HEK293T (cell line): ENCODE results near the gene HOXD1.

ENCODE experiments used
- ARNT ChIP-seq: fragments of 450-650 bp; IDR thresholded peaks from 2 replicates; pipeline ENCODE4 v1.6.1; 2017; ENCODE audit warnings: mild to moderate bottlenecking
- BHLHE40 ChIP-seq: fragments of 450-650 bp; IDR thresholded peaks from 2 replicates; pipeline ENCODE4 v1.6.1; 2016; ENCODE audit warnings: mild to moderate bottlenecking, moderate library complexity, borderline replicate concordance
- CTBP1 ChIP-seq: fragments of 450-650 bp; IDR thresholded peaks from 2 replicates; pipeline ENCODE4 v1.6.1; 2016; ENCODE audit warnings: borderline replicate concordance
- ELF4 ChIP-seq: fragments of 450-650 bp; IDR thresholded peaks from 2 replicates; pipeline ENCODE4 v1.6.1; 2017; ENCODE audit warnings: antibody characterized with exemption
- FOXA1 ChIP-seq: fragments of 450-650 bp; IDR thresholded peaks from 2 replicates; pipeline ENCODE4 v1.6.1; 2016; ENCODE audit warnings: mild to moderate bottlenecking
- FOXK2 ChIP-seq: fragments of 450-650 bp; IDR thresholded peaks from 2 replicates; pipeline ENCODE4 v1.6.1; 2016; ENCODE audit warnings: mild to moderate bottlenecking
- FOXM1 ChIP-seq: fragments of 450-650 bp; IDR thresholded peaks from 2 replicates; pipeline ENCODE4 v1.6.1; 2017; ENCODE audit warnings: mild to moderate bottlenecking, borderline replicate concordance
- HDGF ChIP-seq: fragments of 450-650 bp; IDR thresholded peaks from 2 replicates; pipeline ENCODE4 v1.6.1; 2017; ENCODE audit warnings: antibody characterized with exemption, borderline replicate concordance
- L3MBTL2 ChIP-seq: fragments of 450-650 bp; conservative IDR thresholded peaks from 2 replicates; pipeline ENCODE4 v1.6.1; 2016; ENCODE audit warnings: mild to moderate bottlenecking
- LEF1 ChIP-seq: fragments of 450-650 bp; IDR thresholded peaks from 2 replicates; pipeline ENCODE4 v1.6.1; 2017; ENCODE audit warnings: mild to moderate bottlenecking, borderline replicate concordance
- PKNOX1 ChIP-seq: fragments of 450-650 bp; IDR thresholded peaks from 2 replicates; pipeline ENCODE4 v1.6.1; 2016
- SP1 ChIP-seq: fragments of 450-650 bp; IDR thresholded peaks from 2 replicates; pipeline ENCODE4 v1.6.1; 2017
- SUZ12 ChIP-seq: fragments of 450-650 bp; IDR thresholded peaks from 2 replicates; pipeline ENCODE4 v1.6.1; 2016; ENCODE audit warnings: mild to moderate bottlenecking
- TARDBP ChIP-seq: fragments of 450-650 bp; IDR thresholded peaks from 2 replicates; pipeline ENCODE4 v1.6.1; 2016

- TF ChIP-seq SUZ12, result no peak
- no peak for TF ChIP-seq CTBP1
- TF ChIP-seq FOXK2, result no peak
- TF ChIP-seq BHLHE40, result no peak
- TF ChIP-seq FOXA1, result no peak
- TF ChIP-seq SP1, result no peak
- no peak for TF ChIP-seq LEF1
- no peak for TF ChIP-seq ARNT
- TF ChIP-seq HDGF, result no peak
- no peak for TF ChIP-seq L3MBTL2
- TF ChIP-seq FOXM1, result no peak
- TF ChIP-seq ELF4, result no peak
- no peak for TF ChIP-seq PKNOX1
- no peak for TF ChIP-seq TARDBP
Observed at GRCh38 chr2:176212276-176212675, 23.8 kb downstream of the HOXD1 start.
